Endodermal cell (in vitro differentiated cells): Measurements from ENCODE around the gene UTP4. TPM values are rescaled to one million over a fixed set of nuclear protein-coding genes. Genes with fewer than 3 reads are reported as not detected.

Source experiments
- DNase-seq: peaks from one replicate; pipeline ENCODE4 v3.0.0-alpha.2; 2017
- H3K27ac ChIP-seq: 2 replicates; pipeline ENCODE4 v1.5.1; 2013; ENCODE audit warnings: mild to moderate bottlenecking, low read depth, low read length, moderate library complexity
- H3K27me3 ChIP-seq: 2 replicates; pipeline ENCODE4 v1.6.1; 2013; ENCODE audit warnings: mild to moderate bottlenecking, low read length, moderate library complexity; ENCODE audit not compliant: insufficient read depth, control insufficient read depth, poor library complexity, severe bottlenecking
- H3K36me3 ChIP-seq: 2 replicates; pipeline ENCODE4 v1.7.0; 2013; ENCODE audit warnings: mild to moderate bottlenecking, low read length, moderate library complexity; ENCODE audit not compliant: control insufficient read depth, insufficient read depth
- H3K4me1 ChIP-seq: one replicate; pipeline ENCODE4 v1.7.0; 2013; ENCODE audit warnings: low read length; ENCODE audit not compliant: control insufficient read depth, insufficient read depth
- H3K4me3 ChIP-seq: 2 replicates; pipeline ENCODE4 v1.5.1; 2013; ENCODE audit warnings: mild to moderate bottlenecking, low read length, moderate library complexity
- H3K9ac ChIP-seq: 2 replicates; pipeline ENCODE4 v1.6.1; 2013; ENCODE audit warnings: mild to moderate bottlenecking, low read length, moderate library complexity; ENCODE audit not compliant: poor library complexity, severe bottlenecking; ENCODE audit errors: extremely low read depth
- H3K9me3 ChIP-seq: 2 replicates; pipeline ENCODE4 v1.6.1; 2013; ENCODE audit warnings: mild to moderate bottlenecking, low read length, moderate library complexity; ENCODE audit not compliant: control insufficient read depth
- H3K27ac Mint-ChIP-seq: 2 replicates; pipeline ENCODE4 v1.8.0; 2020; ENCODE audit warnings: mixed read lengths
- H3K27me3 Mint-ChIP-seq: 2 replicates; pipeline ENCODE4 v1.8.0; 2021; ENCODE audit warnings: mild to moderate bottlenecking, mixed read lengths; ENCODE audit not compliant: insufficient read depth
- H3K36me3 Mint-ChIP-seq: 2 replicates; pipeline ENCODE4 v1.8.0; 2020; ENCODE audit warnings: low read depth, mixed read lengths
- H3K4me1 Mint-ChIP-seq: 2 replicates; pipeline ENCODE4 v1.8.0; 2020; ENCODE audit warnings: mixed read lengths
- H3K4me3 Mint-ChIP-seq: 2 replicates; pipeline ENCODE4 v1.8.0; 2020; ENCODE audit warnings: mild to moderate bottlenecking, moderate library complexity, mixed read lengths
- H3K9me3 Mint-ChIP-seq: 2 replicates; pipeline ENCODE4 v1.8.0; 2020; ENCODE audit warnings: mild to moderate bottlenecking, mixed read lengths
- WGBS, 2 experiments: methylation state at CpG; one replicate each; pipeline versions ENCODE4 v1.1.5 to v1.1.7; 2013; ENCODE audit warnings: missing lambda C conversion rate in 2 of 2, mixed read lengths in 1 of 2; ENCODE audit not compliant: insufficient coverage in 1 of 2, insufficient read length in 1 of 2; 5-methylcytosine and 5-hydroxymethylcytosine counted together
- total RNA-seq, 2 donors: library from RNA; stranded (reverse); fragmentation: NEBNext Ultra II Directional in 1 of 2; extraction: Animal tissue kit (Norgen Biotek cat#: 25700) in 1 of 2; gene quantifications; 2 replicates in 1 of 2; 3 replicates in 1 of 2; pipeline ENCODE4 v1.2.1, GENCODE V29; 2021
- TF ChIP-seq, protein P1 (sequence below): fragments of 200-600 bp; sonication (generic); conservative IDR thresholded peaks from 2 replicates; pipeline ENCODE4 v1.5.0; 2021; ENCODE audit warnings: antibody characterized with exemption, mild to moderate bottlenecking

The UTP4 gene
- total RNA-seq, 2 donors from 2014 or later = 44.1 to 45.3 TPM

GRCh38 chr16:69191136-69191535 is 58.7 kb downstream of the UTP4 start:
- H3K27ac Mint-ChIP-seq = no peak overlapping the region
- H3K9me3 Mint-ChIP-seq = no peaks in the 10 kb centered on the region
- H3K36me3 Mint-ChIP-seq = peaks cover 5% of the 10 kb centered on the region
- Histone ChIP-seq H3K4me3 (no peak overlapping the region), H3K4me1 (peaks cover 2% of the 10 kb centered on the region), H3K36me3 (no peaks in the 10 kb centered on the region), H3K9ac (no peak overlapping the region), H3K9me3 (no peaks in the 10 kb centered on the region), H3K27me3 (no peaks in the 10 kb centered on the region), H3K27ac (no peak overlapping the region)
- H3K4me3 Mint-ChIP-seq = no peak overlapping the region
- peaks cover 17% of the 10 kb centered on the region for H3K4me1 Mint-ChIP-seq
- WGBS, 2 experiments = 94 to 100% methylated on average over 1 to 2 of the region's 2 CpGs
- no peaks in the 10 kb centered on the region for H3K27me3 Mint-ChIP-seq
- DNase-seq = no peak
- TF ChIP-seq, protein P1, sequence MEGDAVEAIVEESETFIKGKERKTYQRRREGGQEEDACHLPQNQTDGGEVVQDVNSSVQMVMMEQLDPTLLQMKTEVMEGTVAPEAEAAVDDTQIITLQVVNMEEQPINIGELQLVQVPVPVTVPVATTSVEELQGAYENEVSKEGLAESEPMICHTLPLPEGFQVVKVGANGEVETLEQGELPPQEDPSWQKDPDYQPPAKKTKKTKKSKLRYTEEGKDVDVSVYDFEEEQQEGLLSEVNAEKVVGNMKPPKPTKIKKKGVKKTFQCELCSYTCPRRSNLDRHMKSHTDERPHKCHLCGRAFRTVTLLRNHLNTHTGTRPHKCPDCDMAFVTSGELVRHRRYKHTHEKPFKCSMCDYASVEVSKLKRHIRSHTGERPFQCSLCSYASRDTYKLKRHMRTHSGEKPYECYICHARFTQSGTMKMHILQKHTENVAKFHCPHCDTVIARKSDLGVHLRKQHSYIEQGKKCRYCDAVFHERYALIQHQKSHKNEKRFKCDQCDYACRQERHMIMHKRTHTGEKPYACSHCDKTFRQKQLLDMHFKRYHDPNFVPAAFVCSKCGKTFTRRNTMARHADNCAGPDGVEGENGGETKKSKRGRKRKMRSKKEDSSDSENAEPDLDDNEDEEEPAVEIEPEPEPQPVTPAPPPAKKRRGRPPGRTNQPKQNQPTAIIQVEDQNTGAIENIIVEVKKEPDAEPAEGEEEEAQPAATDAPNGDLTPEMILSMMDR = no peak

GRCh38 chr16:69193855-69194254 is 61.4 kb downstream of the UTP4 start:
- H3K4me1 ChIP-seq = no peaks in the 10 kb centered on the region
- peaks cover 8% of the 10 kb centered on the region for H3K4me1 Mint-ChIP-seq
- no peak overlapping the region for H3K9ac ChIP-seq
- TF ChIP-seq, protein P1 = no peak
- no peak overlapping the region for H3K4me3 ChIP-seq
- no peaks in the 10 kb centered on the region for H3K9me3 ChIP-seq
- H3K36me3 ChIP-seq = no peaks in the 10 kb centered on the region
- no peak overlapping the region for H3K27ac ChIP-seq
- no peaks in the 10 kb centered on the region for H3K27me3 ChIP-seq
- no peaks in the 10 kb centered on the region for H3K9me3 Mint-ChIP-seq
- H3K27ac Mint-ChIP-seq = no peak overlapping the region
- no peak overlapping the region for H3K4me3 Mint-ChIP-seq
- peaks cover 5% of the 10 kb centered on the region for H3K36me3 Mint-ChIP-seq
- H3K27me3 Mint-ChIP-seq = no peaks in the 10 kb centered on the region
- DNase-seq = no peak

DNA sequence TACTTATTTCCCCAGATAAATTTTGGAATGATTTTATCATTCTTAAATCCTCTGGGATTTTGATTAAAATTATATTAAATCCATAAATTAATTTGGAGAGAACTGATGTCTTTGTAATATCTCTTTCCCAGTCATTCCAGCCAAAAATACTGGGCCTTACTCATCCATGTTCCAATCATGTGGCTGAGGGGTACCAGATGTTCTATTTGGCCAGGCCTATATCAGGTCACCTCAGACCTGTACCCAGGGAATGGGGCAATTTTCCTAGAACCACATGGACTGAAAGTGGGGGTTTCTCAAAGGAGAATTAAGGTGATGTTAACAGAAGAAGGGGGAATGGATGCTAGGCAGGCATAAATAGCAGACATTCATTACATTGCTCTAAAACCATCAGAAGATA is 62.0 kb downstream of the UTP4 start:
- H3K4me1 ChIP-seq = no peaks in the 10 kb centered on the region
- TF ChIP-seq, protein P1 = no peak
- no peak overlapping the region for H3K4me3 ChIP-seq
- Mint-ChIP-seq H3K27me3 (no peaks in the 10 kb centered on the region), H3K36me3 (peaks cover 5% of the 10 kb centered on the region), H3K4me1 (peaks cover 8% of the 10 kb centered on the region), H3K4me3 (no peak overlapping the region), H3K9me3 (no peaks in the 10 kb centered on the region), H3K27ac (no peak overlapping the region)
- H3K27ac ChIP-seq = no peak overlapping the region
- H3K36me3 ChIP-seq = no peaks in the 10 kb centered on the region
- no peaks in the 10 kb centered on the region for H3K27me3 ChIP-seq
- no peak for DNase-seq
- no peaks in the 10 kb centered on the region for H3K9me3 ChIP-seq
- H3K9ac ChIP-seq = no peak overlapping the region
